MCF 10A (cell line): ENCODE data around the gene ICAM2. TPM values are rescaled to one million over a fixed set of nuclear protein-coding genes. Genes with fewer than 3 reads are reported as not detected.

Source experiments
- BruUV-seq: library from RNA; stranded (reverse); fragments of 400-500 nt; replicated peaks from 2 replicates; lab custom pipeline; 2021; lab: Mats Ljungman, UMichigan
- CTCF ChIA-PET: fragments of 300-600 bp; sonication (Branson Sonifier 250); formaldehyde crosslinking; extraction: SDS; loops from one replicate; lab custom pipeline; 2021; ENCODE audit warnings: antibody characterized with exemption, inconsistent platforms; lab: Yijun Ruan, JAX
- POLR2A ChIA-PET: fragments of 300-600, 350-650 bp; sonication (Branson Sonifier 250); formaldehyde crosslinking; extraction: SDS; loops from one replicate; lab custom pipeline; 2020; ENCODE audit warnings: antibody characterized with exemption, inconsistent platforms; lab: Yijun Ruan, JAX
- DNase-seq: peaks from one replicate; pipeline ENCODE4 v3.0.0-alpha.2; 2018; ENCODE audit not compliant: unreplicated experiment
- H3K27ac Mint-ChIP-seq: one replicate; pipeline ENCODE4 v1.8.0; 2022; ENCODE audit warnings: mild to moderate bottlenecking, low read depth, mixed read lengths; ENCODE audit not compliant: unreplicated experiment
- H3K27me3 Mint-ChIP-seq: one replicate; pipeline ENCODE4 v1.8.0; 2022; ENCODE audit warnings: mixed read lengths; ENCODE audit not compliant: insufficient read depth, unreplicated experiment
- H3K36me3 Mint-ChIP-seq: one replicate; pipeline ENCODE4 v1.8.0; 2022; ENCODE audit warnings: mild to moderate bottlenecking, moderate library complexity, mixed read lengths; ENCODE audit not compliant: insufficient read depth, unreplicated experiment
- H3K4me1 Mint-ChIP-seq: one replicate; pipeline ENCODE4 v1.8.0; 2022; ENCODE audit warnings: mixed read lengths; ENCODE audit not compliant: insufficient read depth, unreplicated experiment
- H3K4me3 Mint-ChIP-seq: one replicate; pipeline ENCODE4 v1.8.0; 2022; ENCODE audit warnings: mild to moderate bottlenecking, moderate library complexity, mixed read lengths; ENCODE audit not compliant: unreplicated experiment
- H3K9me3 Mint-ChIP-seq: one replicate; pipeline ENCODE4 v1.8.0; 2022; ENCODE audit warnings: mixed read lengths; ENCODE audit not compliant: unreplicated experiment
- CTCF ChIP-seq: fragments of 200-600 bp; IDR thresholded peaks from one replicate; pipeline ENCODE4 v1.8.0; 2022; ENCODE audit warnings: antibody characterized with exemption, mild to moderate bottlenecking; ENCODE audit not compliant: unreplicated experiment
- intact Hi-C: fragments of 100-400 bp; cut with micrococcal nuclease; formaldehyde crosslinking; loops from 2 replicates; pipeline ENCODE4 v1.14.1; 2022
- total RNA-seq: library from RNA; stranded (reverse); gene quantifications from 2 replicates; pipeline ENCODE4 v1.2.3, GENCODE V29; 2022

The ICAM2 gene
- total RNA-seq, 1 experiment from 2014 or later = not detected

- Mint-ChIP-seq H3K4me1 (no peaks in the 10 kb centered on the region), H3K27ac (peak overlapping the region; percentile 51), H3K9me3 (no peaks in the 10 kb centered on the region), H3K4me3 (no peak overlapping the region), H3K36me3 (peaks cover 95% of the 10 kb centered on the region), H3K27me3 (no peaks in the 10 kb centered on the region)
- intact Hi-C loops = no loop called here
- DNase-seq = no peak
- TF ChIP-seq CTCF = no peak
- ChIA-PET CTCF (interaction anchor here (0.6 to 1.8 kb wide), 4 partner anchors 48 to 173 kb away, joined by 3 to 7 read pairs (median 3); partner anchors contain the start of gene GH2), POLR2A (no interaction called here)
- BruUV-seq = no TSS peak
Measured at GRCh38 chr17:64055183-64056142, 35.0 kb upstream of the ICAM2 start.

- H3K27ac Mint-ChIP-seq = no peak overlapping the region
- H3K36me3 Mint-ChIP-seq = peaks cover 92% of the 10 kb centered on the region
- DNase-seq = no peak
- POLR2A ChIA-PET = no interaction called here
- BruUV-seq = no TSS peak
- intact Hi-C loops = no loop called here
- CTCF ChIA-PET = interaction anchor here (0.6 to 1.0 kb wide), 4 partner anchors 9 to 135 kb away, joined by 3 to 4 read pairs (median 3); no protein-coding TSS in a partner anchor
- H3K27me3 Mint-ChIP-seq = no peaks in the 10 kb centered on the region
- H3K4me1 Mint-ChIP-seq = no peaks in the 10 kb centered on the region
- no peak for TF ChIP-seq CTCF
- H3K9me3 Mint-ChIP-seq = no peaks in the 10 kb centered on the region
- H3K4me3 Mint-ChIP-seq = no peak overlapping the region
Measured at GRCh38 chr17:64054304-64054703, 33.9 kb upstream of the ICAM2 start.

GRCh38 chr17:64053101-64053500 is 32.7 kb upstream of the ICAM2 start:
- BruUV-seq = no TSS peak
- intact Hi-C loops = no loop called here
- POLR2A ChIA-PET = interaction anchor here (0.6 kb wide), 1 partner anchor 41 kb away, joined by 4 read pairs; no protein-coding TSS in a partner anchor
- Mint-ChIP-seq H3K4me3 (no peak overlapping the region), H3K27me3 (no peaks in the 10 kb centered on the region), H3K36me3 (peaks cover 91% of the 10 kb centered on the region), H3K27ac (no peak overlapping the region), H3K4me1 (no peaks in the 10 kb centered on the region), H3K9me3 (no peaks in the 10 kb centered on the region)
- CTCF ChIA-PET = interaction anchor here (0.6 to 1.0 kb wide), 5 partner anchors 11 to 260 kb away, joined by 3 to 6 read pairs (median 4); no protein-coding TSS in a partner anchor
- no peak for TF ChIP-seq CTCF
- no peak for DNase-seq

GRCh38 chr17:64051153-64051552 is 30.7 kb upstream of the ICAM2 start:
- Mint-ChIP-seq H3K4me1 (no peaks in the 10 kb centered on the region), H3K36me3 (peaks cover 90% of the 10 kb centered on the region), H3K27me3 (no peaks in the 10 kb centered on the region), H3K9me3 (no peaks in the 10 kb centered on the region), H3K27ac (no peak overlapping the region), H3K4me3 (no peak overlapping the region)
- no TSS peak for BruUV-seq
- TF ChIP-seq CTCF = no peak
- ChIA-PET CTCF (interaction anchor here (0.9 to 1.2 kb wide), 2 partner anchors 21 to 420 kb away, joined by 3 to 4 read pairs; no protein-coding TSS in a partner anchor), POLR2A (no interaction called here)
- intact Hi-C loops = no loop called here
- DNase-seq = no peak
